ENCODE measurements around the gene TMEM60. TPM values are rescaled to one million over a fixed set of nuclear protein-coding genes. Genes with fewer than 3 reads are reported as not detected.
"Not testable (repeated sequence)": the region's sequence is repeated elsewhere in the genome, so short reads cannot be mapped to it uniquely, and the experiment has no call there.

Gene TMEM60
- total RNA-seq, 1 experiment from 2014 or later = 44.8 TPM

DNA sequence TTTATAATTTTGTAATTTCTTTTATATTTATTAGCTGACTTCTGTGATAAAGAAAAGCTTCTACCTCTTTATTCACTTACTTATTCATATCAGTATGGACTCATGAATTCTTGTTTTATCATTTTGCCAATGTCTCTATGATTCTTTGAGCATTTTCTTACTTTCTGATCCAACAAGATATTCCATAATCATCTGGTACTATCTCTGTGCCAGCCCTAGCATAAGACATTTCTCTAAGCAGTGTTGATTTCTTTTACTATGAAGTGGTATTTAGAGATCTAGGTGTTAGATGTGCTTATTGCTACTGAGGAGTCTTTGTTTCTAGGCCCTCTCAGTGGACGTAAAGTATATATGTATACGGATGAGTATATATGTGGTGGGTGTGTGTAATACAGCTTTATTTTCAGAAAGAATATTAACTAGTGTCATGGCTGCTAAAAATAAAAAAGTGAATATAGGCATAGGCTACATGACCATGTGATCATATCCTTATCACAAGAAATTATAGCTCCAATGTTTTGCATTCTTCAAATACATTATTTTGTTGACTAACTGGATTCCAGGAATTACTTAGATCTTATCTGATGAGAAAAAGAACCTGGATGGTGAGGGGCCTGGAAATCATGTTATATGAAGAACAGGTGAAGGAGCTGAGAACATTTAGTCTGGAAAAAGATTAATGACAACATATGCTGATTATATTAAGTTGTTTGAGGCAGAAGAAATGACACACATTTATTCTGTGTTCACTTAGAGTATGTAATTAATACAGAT, 13.5 kb upstream of the TMEM60 start:
- no peak for DNase-seq (ENCODE audit: low read depth)

DNA sequence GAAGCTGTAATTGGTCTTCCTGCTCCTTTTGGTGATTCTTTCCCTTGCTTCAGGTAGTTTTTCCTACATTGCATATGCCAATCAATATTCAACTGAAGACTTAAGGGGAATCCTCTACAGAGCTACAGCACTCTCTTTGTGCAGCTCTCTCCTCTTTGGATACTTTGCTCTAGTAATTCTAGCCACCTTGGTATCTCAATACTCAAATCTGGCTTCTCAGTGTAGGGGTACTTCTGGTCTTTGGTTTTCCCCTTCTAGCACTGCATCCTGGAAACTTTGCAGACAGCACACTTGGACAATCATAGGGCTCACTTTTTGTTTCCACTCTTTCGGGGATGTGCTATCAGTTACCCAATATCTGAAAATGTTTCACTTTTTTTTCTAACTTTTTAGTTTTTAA, 10.3 kb upstream of the TMEM60 start:
- DNase-seq (ENCODE audit: low read depth) = no peak

DNA sequence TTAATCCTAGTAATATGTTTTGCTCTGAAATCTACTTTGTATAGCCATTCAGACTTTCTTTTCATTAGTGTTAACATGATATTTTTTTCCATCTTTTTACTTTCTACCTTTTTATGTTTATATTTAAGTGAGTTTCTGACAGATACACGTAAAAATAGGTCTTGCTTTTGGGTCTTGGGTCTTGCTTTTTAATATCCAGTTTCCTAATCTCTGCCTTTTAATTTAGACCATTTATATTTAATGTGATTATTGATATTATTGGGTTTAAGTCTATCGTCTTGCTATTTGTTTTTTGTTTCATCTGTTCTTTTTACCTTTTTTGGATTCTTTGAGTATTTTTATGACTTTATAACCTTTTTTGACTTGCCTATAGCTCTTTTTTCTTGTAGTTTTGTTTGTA, 8.2 kb upstream of the TMEM60 start:
- DNase-seq (ENCODE audit: low read depth) = no peak

DNA sequence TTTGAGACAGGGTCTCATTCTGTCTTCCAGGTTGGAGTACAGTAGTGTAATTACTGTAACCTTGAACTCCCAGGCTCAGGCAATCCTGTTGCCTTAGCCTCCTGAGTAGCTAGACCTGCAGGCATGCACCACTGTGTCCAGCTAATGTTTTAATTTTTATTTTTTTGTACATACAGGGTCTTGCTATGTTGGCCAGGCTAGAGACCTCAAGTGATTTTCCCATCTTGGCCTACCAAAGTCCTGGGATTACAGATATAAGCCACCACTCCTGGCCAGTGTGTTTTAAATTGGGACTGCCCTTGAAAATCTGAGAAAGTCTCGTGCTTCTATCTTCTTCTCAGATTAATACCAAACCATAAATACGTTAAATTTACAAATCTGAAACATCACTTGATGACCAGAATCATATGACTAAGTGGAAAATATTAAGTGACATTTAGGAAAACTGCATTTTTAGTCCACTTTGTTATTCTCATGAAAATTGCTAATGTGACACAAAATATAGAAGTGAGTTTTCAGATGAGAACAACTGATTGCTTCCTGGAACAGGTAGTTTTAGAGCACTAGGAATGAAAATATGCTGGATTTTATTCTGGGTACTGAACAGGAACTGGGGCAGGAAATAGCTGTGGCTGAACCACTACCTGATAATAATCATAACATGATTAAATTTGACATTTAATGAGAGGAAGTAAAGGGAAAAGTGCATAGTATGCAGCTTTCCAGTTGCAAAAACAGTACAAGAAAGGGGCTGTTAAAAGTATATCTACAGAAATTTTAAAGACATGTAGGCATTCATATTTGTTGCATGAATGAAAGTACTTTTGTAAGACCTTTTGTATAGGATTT, 4.5 kb upstream of the TMEM60 start:
- DNase-seq (ENCODE audit: low read depth) = no peak

DNA sequence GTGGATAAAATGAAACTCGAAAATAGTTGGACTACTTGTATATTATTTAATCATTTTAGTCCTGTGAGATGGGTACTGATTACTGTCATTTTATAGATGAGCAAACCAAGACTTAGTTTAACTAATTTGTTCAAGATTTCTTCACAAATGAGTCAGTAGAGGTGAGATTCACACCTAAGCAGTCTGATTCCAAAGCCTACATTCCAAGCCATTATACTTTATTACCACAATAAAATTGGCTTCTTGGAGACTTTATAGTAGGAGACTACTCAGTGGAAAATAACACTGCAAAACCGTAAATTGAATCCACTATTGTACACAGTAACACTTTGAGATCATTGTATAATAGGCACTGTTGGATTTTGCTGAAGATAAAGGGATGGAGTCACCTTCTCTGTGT, 2.5 kb upstream of the TMEM60 start:
- DNase-seq (ENCODE audit: low read depth) = no peak

DNA sequence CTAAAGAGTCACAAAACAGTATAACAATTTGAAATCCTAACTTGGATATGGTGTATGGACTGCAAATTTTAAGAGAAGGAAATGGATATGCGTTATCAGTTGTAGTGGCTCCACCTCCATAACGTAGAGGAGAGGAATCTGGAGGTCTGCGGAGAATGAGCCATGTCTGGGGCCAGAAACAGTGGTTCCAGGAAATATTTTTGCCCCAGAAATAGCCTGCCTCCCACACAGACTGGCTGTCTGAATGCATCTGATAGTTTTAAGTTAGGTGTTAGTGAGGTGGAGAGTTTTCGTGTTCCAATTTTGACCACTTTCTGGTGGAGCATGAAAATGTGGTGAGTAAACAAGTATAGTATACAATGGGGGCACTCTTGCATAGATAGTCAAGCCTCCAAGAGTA, 1.9 kb upstream of the TMEM60 start:
- DNase-seq (ENCODE audit: low read depth) = no peak

DNA sequence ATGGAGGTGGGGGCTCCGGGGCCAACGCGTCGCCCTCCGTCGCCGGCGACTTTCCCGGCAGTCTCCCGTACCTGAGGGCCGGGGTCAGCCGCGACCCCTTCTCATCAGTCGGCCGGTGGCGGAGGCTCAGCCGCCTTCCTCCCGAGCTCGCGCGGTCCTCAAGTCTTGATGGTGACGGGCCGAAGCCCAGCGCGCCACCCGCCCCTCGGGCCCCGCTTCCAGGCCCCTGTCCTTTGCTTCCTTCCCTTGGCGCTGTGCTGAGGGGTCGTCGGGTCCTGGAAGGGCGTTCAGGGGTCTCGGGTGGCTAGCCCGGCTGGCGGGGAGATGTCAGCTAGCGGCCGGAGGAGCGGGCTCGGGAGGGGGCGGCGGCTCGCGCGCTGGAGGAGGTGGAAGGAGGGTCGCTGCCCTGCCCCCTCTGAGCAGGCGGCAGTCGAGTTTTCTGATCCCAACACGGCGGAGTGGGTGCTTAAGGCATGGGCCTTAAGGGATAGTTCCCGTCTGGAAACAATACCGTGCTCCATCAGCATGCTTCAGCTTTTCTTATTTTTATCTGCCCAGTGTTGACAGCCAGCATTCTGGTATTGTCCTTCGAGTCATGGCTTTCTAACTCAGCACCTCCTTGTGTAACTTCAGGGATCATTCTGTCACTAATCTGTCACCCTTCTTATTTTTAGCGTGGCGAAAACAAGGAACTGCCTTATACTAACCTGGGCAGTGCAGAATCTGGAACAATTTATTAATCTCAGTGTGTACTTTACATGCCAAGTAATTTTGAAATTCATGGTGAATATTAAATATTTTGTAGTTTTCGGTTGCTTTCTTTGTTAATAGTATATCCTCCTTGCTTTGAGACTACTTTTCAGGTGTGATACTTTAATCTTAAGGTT, 1.1 kb upstream of the TMEM60 start:
- DNase-seq (ENCODE audit: low read depth) = peak; percentile 42

DNA sequence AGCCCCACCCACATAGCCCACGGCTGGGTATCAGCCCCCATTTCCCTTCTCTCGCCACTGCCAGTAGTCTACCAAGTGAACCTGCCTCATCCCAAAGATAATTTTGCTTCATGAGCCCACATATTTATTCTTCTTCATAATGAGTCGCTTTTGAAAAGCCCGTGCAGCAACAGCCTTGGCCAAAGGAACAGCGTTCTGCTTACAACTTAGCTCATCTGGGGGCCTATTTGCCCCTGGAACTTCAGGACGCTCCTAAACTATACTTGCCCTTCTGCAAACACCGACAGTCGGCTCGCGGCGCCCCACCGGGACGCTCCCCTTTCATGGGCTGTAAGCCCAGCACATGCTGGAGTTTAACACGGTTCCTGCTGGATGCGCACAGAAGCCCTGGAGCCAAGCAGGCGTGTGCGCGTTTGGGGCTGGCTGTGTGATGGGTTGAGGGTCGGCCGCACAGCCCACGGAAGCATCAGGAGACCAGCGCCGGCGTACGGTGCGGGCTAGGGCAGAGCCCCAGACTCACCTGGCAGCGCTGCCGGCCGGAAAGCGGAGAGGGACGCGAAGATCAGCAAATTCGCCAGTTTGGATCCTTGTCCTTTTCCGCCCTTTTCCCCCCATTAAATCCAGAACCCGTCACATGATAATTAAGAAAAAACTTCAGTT, 370 bp downstream of the TMEM60 start:
- no peak for DNase-seq (ENCODE audit: low read depth)

DNA sequence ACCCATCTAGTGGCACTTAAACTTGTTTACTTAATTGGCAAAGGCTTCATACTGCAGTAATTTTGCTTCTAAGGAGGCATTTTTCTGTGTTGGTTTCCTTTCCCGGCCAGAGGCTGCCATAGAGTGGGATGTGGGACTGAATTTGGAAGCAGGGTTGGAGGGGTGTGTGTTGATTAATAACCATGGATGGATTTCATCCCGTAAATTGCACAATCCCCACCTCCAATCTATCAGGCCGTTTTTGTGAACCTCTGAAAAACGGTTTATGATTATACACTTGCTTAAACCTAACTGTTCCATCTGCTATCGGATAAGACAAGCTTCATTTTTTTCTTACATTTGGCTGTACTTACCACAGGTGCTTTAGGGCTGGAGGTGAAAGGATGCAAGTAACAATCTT, 1.3 kb downstream of the TMEM60 start:
- no peak for DNase-seq (ENCODE audit: low read depth)

DNA sequence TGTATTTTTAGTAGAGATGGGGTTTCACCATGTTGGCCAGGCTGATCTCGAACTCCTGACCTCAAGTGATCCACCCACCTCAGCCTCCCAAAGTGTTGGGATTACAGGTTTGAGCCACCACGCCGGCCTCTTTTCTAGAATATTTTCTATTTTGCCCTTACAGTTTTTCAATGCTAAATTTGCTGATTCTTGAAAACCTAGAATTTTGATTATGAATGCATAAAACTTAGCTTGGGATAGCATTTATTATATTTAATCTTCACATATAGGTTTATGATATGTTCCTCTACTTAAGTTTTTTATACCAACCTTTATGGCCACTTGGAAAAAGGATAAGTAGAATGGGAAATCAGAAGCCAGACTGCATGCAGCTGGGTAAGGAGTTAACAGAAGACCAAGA, 2.1 kb downstream of the TMEM60 start:
- no peak for DNase-seq (ENCODE audit: low read depth)

DNA sequence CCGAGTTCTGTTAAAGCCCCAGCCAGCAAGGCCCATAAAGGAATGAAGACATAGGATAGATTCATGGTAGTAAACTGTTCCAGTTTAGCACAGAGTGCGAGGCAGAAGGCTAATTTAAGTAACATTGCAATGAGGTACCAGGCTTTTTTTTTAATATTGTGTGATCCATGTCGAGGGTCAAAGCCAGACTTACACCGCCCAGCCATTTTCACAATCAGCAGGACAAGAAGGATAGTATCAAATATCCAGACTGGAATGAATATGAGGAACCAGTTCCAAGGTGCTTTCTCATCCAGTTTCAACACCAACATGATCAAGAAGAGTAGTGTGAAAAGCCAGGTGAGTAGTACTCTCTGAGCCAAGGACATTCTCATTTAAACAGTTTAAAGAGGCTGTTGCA, 4.2 kb downstream of the TMEM60 start:
- DNase-seq (ENCODE audit: low read depth) = no peak

DNA sequence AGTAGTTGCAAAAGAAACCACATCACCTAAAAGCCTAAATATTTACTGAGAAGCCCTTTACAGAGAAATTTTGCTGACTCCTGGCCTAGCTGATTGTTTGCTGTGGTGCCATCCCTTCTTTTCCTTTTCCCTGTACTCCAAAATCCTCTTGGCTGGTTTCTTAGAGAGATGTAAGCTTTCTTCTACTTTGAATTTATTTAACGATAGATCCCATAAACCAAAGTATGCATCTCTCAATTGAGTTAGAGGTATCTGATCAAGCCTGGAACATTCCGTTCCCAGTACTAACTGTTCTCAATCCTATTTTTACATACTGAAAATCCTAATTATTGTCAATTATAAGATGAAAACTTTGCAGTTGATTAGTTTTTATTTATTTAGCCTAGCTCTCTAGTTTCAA, 6.3 kb downstream of the TMEM60 start:
- no peak for DNase-seq (ENCODE audit: low read depth)

DNA sequence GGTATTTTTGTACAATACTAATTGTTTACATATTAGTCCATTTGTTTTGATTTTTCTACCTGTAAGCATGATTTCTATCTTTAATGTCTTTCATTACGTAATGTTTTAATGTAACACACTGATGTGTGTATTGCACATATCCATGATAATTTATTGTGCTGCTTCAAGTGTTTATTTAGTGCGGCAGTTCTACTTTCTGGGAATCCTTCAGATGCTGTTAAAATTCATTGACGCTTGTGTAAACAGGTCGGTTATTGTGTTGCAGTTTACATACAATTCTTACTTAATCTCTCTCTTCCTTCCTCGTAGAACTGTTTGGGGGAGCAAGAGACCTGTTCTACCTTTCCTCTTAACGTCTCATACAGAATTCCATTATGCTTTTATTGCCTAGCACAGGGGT, 6.9 kb downstream of the TMEM60 start:
- no peak for DNase-seq (ENCODE audit: low read depth)

DNA sequence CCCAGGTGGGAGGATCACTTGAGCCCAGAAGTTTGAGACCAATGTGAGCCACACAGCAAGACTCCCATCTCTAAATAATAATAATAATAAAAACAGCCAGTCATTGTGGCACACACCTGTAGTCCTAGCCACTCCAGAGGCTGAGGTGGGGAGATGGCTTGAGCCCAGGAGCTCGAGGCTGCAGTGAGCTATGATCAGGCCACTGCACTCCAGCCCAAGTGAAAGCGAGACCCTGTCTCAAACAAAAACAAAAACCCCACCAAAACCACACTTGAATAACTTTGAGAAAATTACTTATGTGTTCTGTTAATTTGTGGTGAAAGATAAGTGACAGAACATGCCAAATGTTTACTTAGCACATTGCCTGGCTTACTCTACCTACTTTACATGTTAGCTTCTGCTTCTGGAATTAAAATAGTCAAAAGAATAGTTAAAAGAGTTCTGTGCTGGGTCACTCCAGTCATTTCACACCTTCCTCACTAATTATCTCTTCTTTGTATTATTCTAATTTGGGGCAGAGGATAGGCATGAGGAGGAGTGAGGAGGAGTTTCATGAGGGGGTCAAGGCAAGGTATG, 9.8 kb downstream of the TMEM60 start:
- no peak for DNase-seq (ENCODE audit: low read depth)

DNA sequence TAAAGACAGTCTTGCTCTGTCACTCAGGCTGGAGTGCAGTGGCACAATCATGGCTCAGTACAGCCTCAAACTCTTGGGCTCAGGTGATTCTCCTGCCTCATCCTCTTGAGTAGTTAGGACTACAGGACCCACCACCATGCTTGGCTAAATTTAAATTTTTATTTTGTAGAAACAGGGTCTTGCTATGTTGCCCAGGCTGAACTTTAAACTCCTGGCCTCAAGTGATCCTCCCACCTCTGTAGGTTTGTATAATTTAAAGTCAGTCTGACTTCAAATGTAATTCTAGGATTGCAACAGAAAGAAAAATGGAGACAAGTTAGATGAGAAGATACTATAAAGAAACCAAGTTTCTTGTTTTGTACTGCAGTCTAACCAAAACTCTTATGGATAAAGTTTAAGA, 11.5 kb downstream of the TMEM60 start:
- DNase-seq (ENCODE audit: low read depth) = no peak

DNA sequence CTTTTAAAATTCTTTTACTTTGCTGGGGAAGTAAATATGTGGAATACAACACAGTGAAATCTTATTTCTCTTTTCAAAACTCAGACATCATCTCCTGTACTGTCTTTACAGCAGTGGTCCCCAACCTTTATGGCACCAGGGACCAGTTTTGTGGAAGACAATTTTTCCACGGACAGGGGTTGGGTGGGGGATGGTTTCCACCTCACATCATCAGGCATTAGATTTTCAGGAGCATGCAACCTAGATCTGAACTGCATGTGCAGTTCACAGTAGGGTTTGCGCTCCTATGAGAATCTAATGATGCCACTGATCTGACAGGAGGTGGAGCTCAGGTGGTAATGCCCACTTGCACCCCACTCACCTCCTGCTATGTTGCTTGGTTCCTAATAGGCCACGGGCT, 12.2 kb downstream of the TMEM60 start:
- no peak for DNase-seq (ENCODE audit: low read depth)

DNA sequence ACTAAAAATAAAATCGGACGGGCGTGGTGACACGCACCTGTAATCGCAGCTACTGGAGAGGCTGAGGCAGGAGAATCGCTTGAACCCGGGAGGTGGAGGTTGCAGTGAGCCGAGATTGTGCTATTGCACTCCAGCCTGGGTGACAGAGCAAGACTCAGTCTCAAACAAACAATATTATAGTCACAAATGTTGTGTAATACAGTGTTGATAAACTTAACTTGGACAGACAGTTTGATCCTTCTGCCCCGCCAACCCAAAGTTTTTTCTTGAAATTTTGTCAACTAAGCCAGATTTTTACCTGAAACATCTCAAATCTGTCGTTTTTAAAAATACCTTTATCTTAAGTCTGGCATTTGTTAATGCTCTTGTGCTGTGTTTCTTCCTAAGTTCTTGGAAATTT, 13.8 kb downstream of the TMEM60 start:
- not testable (repeated sequence) for DNase-seq (ENCODE audit: low read depth)

DNA sequence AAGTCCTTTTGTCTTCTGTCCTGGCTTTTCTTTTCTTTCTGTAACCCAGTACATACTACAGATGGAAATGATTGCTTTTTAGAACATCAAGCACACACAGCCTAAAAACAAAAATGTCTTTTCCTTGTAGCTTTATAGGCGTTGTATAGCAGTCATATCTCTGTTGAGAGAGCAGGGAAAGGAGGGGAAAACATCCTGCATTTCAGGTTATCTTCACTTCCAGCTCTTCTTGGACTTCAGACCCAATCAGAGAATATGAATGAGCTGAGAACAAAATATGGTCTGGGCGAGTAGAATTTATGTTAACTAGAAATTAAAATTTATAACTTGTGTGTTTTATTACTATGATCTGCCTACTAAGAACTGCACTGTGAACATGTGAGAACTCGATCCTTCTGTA, 14.7 kb downstream of the TMEM60 start:
- no peak for DNase-seq (ENCODE audit: low read depth)

DNA sequence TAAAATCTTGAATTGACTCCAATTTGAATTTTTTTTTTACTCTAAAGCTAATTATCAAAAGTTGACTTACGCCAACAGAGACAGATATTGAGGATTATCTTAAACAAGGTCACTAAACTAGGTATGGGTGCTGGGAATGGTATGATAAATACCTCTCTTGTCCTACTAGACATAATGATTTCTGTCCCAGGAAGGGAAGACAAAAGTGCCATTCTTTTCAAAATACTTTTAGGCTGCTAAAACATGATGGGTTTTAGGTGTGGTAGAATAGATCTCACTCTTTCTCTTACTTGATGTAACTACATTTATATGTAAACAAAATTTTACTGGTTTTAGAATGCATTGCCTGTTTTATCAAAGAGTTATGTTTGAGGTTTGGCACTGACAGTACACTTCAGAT, 15.1 kb downstream of the TMEM60 start:
- DNase-seq (ENCODE audit: low read depth) = no peak

DNA sequence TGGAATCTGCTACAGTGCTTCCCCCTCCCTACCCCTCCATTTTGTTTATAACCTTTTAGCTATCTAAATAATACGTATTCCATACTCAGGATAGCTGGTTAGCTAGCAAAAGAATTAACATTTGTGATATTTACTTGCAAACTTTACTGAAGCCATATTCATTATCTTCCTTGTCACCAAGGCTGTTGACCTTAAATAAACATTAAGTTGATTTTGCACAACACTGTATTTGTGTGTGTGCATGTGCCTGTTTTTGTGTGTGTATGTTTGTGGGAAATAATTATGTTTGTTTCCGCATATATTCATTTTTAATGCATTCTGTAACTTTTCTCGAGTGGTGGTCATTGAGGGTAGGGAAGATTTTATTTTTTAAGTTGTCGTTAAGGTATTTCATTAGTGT, 15.9 kb downstream of the TMEM60 start:
- no peak for DNase-seq (ENCODE audit: low read depth)

DNA sequence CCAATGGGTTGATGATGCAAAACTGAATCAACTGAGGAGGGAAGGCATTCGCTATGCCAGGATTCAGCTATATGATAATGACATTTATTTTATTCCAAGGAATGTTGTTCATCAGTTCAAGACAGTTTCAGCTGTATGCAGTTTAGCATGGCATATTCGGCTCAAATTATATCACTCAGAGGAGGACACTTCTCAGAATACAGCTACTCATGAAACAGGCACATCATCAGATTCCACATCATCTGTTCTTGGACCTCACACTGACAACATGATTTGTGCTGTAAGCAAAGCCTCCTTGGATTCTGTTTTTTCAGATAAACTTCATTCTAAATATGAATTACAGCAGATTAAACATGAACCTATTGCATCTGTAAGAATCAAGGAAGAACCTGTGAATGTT, 19.7 kb downstream of the TMEM60 start:
- no peak for DNase-seq (ENCODE audit: low read depth)

Data from LHCN-M2 (cell line).